ENCODE results near the gene AMER1.
"Not testable (repeated sequence)": the region's sequence is repeated elsewhere in the genome, so short reads cannot be mapped to it uniquely, and the experiment has no call there.

Gene AMER1

GRCh38 chrX:64205441-64205734 lies at the start of gene AMER1:
Gene AMER1, minus strand, starts transcription at chrX:64205708. Its CDS starts 12,422 bp downstream, at chrX:64193286.
- no peak for DNase-seq

GRCh38 chrX:64230123-64230970 lies 24.8 kb upstream of the AMER1 start, which contains the start of gene ASB12:
Gene ASB12, minus strand, starts transcription at chrX:64230607. Its CDS starts 4,957 bp downstream, at chrX:64225650.
- DNase-seq = no peak

- DNase-seq = no peak
These were observed 23.6 kb upstream of the AMER1 start for GRCh38 chrX:64229154-64229553.

- DNase-seq = no peak
These were observed 12.5 kb upstream of the AMER1 start for GRCh38 chrX:64218023-64218422.

- DNase-seq = not testable (repeated sequence)
These were observed 8.5 kb upstream of the AMER1 start for GRCh38 chrX:64213989-64214388.

GRCh38 chrX:64206556-64207162 lies 1.2 kb upstream of the AMER1 start:
- no peak for DNase-seq

- DNase-seq = peak; percentile 95
These were observed 410 bp upstream of the AMER1 start for GRCh38 chrX:64205735-64206501.

GRCh38 chrX:64204701-64205440 lies 637 bp downstream of the AMER1 start:
- peak; percentile 55 for DNase-seq

GRCh38 chrX:64204252-64204651 lies 1.3 kb downstream of the AMER1 start:
- no peak for DNase-seq

- DNase-seq = no peak
These were observed 2.6 kb downstream of the AMER1 start for GRCh38 chrX:64202808-64203325.

- DNase-seq = no peak
These were observed 7.5 kb downstream of the AMER1 start for GRCh38 chrX:64198036-64198435.

GRCh38 chrX:64196606-64197005 lies 8.9 kb downstream of the AMER1 start:
- no peak for DNase-seq

- DNase-seq = no peak
These were observed 9.6 kb downstream of the AMER1 start for GRCh38 chrX:64195862-64196261.

GRCh38 chrX:64192673-64193072 lies 12.8 kb downstream of the AMER1 start:
- no peak for DNase-seq

- DNase-seq = no peak
These were observed 13.5 kb downstream of the AMER1 start for GRCh38 chrX:64192040-64192439.

GRCh38 chrX:64191281-64192010 lies 14.1 kb downstream of the AMER1 start:
- no peak for DNase-seq

GRCh38 chrX:64190136-64190740 lies 15.3 kb downstream of the AMER1 start:
- DNase-seq = no peak

- DNase-seq = no peak
These were observed 16.6 kb downstream of the AMER1 start for GRCh38 chrX:64188901-64189300.

GRCh38 chrX:64187762-64188150 lies 17.8 kb downstream of the AMER1 start:
- DNase-seq = no peak

GRCh38 chrX:64186974-64187761 lies 18.3 kb downstream of the AMER1 start:
- no peak for DNase-seq

- DNase-seq = no peak
These were observed 21.1 kb downstream of the AMER1 start for GRCh38 chrX:64184396-64184795.
